GM10266 (cell line): ENCODE results near the gene SHISA8.

Experiments
- DNase-seq: peaks from one replicate; pipeline ENCODE4 v3.0.0; 2012; ENCODE audit errors: extremely low spot score
- CTCF ChIP-seq: IDR thresholded peaks from 2 replicates; pipeline ENCODE4 v1.5.1; 2012; ENCODE audit warnings: mild to moderate bottlenecking, low read depth; ENCODE audit not compliant: control insufficient read depth, insufficient read depth; ENCODE audit errors: missing control alignments

Gene SHISA8

DNA sequence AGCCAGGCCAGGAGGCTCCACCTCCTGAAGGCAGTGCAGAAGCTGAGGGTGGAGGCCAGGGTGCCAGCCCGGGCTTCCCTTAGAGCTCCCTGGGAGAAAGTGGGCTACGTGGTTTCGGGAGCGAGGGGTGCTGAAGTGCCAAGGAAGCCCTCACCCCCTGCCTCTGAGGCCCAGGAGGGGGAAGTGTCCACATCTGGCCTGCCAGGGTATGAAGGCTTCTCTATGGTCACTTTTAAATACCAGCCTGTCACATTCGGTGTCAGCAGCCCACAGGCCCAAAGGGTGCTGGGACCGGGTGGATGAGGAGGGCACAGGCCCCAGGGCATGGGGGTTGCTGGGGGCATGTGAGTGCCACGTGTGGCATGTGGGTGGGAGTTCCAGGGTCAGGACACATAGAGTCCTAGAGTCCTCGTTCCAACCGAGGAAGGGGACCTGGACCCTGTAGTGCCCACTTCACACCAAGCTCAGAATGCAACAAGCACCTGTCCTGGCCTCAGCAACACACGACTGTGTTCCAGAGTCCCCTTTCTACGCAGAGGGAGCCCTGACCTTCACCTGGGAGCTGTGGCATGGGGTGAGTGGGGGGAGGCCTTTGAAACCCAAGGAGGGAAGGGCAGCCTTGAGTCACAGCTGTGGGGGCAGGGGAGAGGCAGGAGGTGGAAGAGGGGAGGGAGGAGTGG, 1.7 kb downstream of the SHISA8 start:
- no peak for DNase-seq
- no peak for TF ChIP-seq CTCF

- TF ChIP-seq CTCF: no peak
- DNase-seq: peak; percentile 41
Measured at GRCh38 chr22:41912338-41913039, 2.4 kb downstream of the SHISA8 start.

DNA sequence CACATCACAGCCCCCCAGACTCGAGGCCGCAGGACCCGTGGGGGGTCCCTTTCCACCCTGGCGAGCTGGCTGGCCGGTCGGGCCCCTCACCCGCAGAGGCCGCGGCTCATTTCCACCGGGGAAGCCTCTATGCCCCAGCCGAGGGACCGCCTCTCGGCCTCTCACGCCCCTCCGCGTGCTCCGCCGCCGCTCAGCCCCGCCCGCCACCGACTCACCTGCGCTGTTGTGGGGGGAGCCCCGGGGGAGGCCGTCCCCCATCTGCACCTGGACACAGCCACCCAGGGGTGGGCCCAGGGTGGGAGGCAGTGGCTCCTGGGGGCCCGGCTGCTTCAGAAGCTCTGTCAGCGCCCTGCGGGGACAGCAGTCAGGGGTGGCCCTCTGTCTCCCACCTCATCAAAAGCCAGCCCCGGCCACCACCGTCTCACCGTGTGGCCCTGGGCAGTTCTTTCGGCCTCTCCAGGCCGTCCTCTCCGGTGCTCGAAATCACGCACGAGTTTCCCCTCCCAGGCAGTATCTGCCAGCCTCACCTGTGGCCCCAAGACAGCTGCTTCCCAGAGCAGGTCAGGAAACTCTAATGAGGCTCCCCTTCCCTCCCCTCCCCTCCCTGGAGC, 3.8 kb downstream of the SHISA8 start:
- peak; percentile 47 for DNase-seq
- no peak for TF ChIP-seq CTCF

- DNase-seq: peak; percentile 66
- no peak for TF ChIP-seq CTCF
Measured at GRCh38 chr22:41910050-41911000, 4.5 kb downstream of the SHISA8 start.

- DNase-seq: no peak
- TF ChIP-seq CTCF: no peak
Measured at GRCh38 chr22:41909310-41910049, 5.4 kb downstream of the SHISA8 start.
